Measurements from ENCODE around the gene CIBAR2. TPM values are rescaled to one million over a fixed set of nuclear protein-coding genes. Genes with fewer than 3 reads are reported as not detected.

The CIBAR2 gene
- total RNA-seq = 0.11 TPM in 1 of 2 replicates, not detected in the other

GRCh38 chr16:85112364-85112763 lies at the start of gene CIBAR2:
Gene CIBAR2 (minus strand): TSS chr16:85112472. CDS start chr16:85112352, 120 bp downstream.

Other genes with a start within 250 kb of the CIBAR2 start
- gene ZDHHC7, start 100.9 kb downstream of the CIBAR2 start, total RNA-seq = 139 and 150 TPM in 2 replicates
- gene KIAA0513, start 84.7 kb downstream of the CIBAR2 start, total RNA-seq = 27.8 and 46.5 TPM in 2 replicates

All from articular chondrocyte of knee joint (primary cell).